A673 (cell line): Measurements from ENCODE around the gene MBNL2. TPM values are rescaled to one million over a fixed set of nuclear protein-coding genes. Genes with fewer than 3 reads are reported as not detected.
A peak's percentile ranks its signal among the peaks of the same experiment; 100 is the strongest.

Source experiments
- BruUV-seq: library from RNA; stranded (reverse); fragments of 400-500 nt; replicated peaks from 2 replicates; lab custom pipeline; 2021; lab: Mats Ljungman, UMichigan
- CTCF ChIA-PET: fragments of 300-600 bp; sonication (Branson Sonifier 250); formaldehyde crosslinking; loops from one replicate; lab custom pipeline; 2022; ENCODE audit warnings: antibody characterized with exemption; lab: Charles Lee
- POLR2A ChIA-PET: fragments of 300-600 bp; sonication (Branson Sonifier 250); formaldehyde crosslinking; loops from one replicate; lab custom pipeline; 2022; ENCODE audit warnings: antibody characterized with exemption; ENCODE audit not compliant: low non-redundant PET; lab: Charles Lee
- DNase-seq: peaks from one replicate; pipeline ENCODE4 v3.0.0-alpha.2; 2015; ENCODE audit warnings: low spot score
- H3K27ac ChIP-seq: fragments of 200-600 bp; sonication (generic); 2 replicates; pipeline ENCODE4 v1.5.1; 2016; ENCODE audit warnings: mixed run types, low read depth, mild to moderate bottlenecking, mixed read lengths, antibody characterized with exemption, low read length; ENCODE audit not compliant: poor library complexity, severe bottlenecking
- H3K27me3 ChIP-seq: fragments of 200-600 bp; sonication (generic); replicated peaks from 2 replicates; pipeline ENCODE4 v1.6.1; 2017; ENCODE audit warnings: mixed run types, low read depth, mild to moderate bottlenecking, mixed read lengths, antibody characterized with exemption, low read length; ENCODE audit not compliant: insufficient read depth, poor library complexity
- H3K36me3 ChIP-seq: fragments of 200-600 bp; sonication (generic); 2 replicates; pipeline ENCODE4 v1.6.1; 2016; ENCODE audit warnings: mixed run types, mild to moderate bottlenecking, mixed read lengths, antibody characterized with exemption, low read length; ENCODE audit not compliant: insufficient read depth, poor library complexity, severe bottlenecking
- H3K4me1 ChIP-seq: fragments of 200-600 bp; sonication (generic); 2 replicates; pipeline ENCODE4 v1.6.1; 2017; ENCODE audit warnings: mixed run types, mild to moderate bottlenecking, mixed read lengths, antibody characterized with exemption, low read length; ENCODE audit not compliant: insufficient read depth, poor library complexity, severe bottlenecking
- H3K4me3 ChIP-seq: fragments of 200-600 bp; sonication (generic); 2 replicates; pipeline ENCODE4 v1.5.1; 2016; ENCODE audit warnings: low read depth, mixed run types, mild to moderate bottlenecking, mixed read lengths, low read length; ENCODE audit not compliant: poor library complexity, severe bottlenecking
- H3K9me3 ChIP-seq: fragments of 200-600 bp; sonication (generic); 2 replicates; pipeline ENCODE4 v1.6.1; 2016; ENCODE audit warnings: mixed run types, low read depth, mild to moderate bottlenecking, mixed read lengths, antibody characterized with exemption, low read length; ENCODE audit not compliant: poor library complexity, severe bottlenecking
- CTCF ChIP-seq: fragments of 300-800, 200-600 bp; sonication (generic); conservative IDR thresholded peaks from 2 replicates; pipeline ENCODE4 v1.5.1; 2017; ENCODE audit warnings: low read depth, mild to moderate bottlenecking, antibody characterized with exemption, low read length, moderate library complexity, mixed read lengths
- EZH2 ChIP-seq: fragments of 200-600 bp; sonication (generic); IDR thresholded peaks from 2 replicates; pipeline ENCODE4 v1.6.1; 2017; ENCODE audit warnings: borderline replicate concordance, low read depth, mild to moderate bottlenecking, mixed read lengths, antibody characterized with exemption, low read length; ENCODE audit not compliant: poor library complexity, severe bottlenecking
- intact Hi-C: fragments of 100-400 bp; cut with micrococcal nuclease; formaldehyde crosslinking; loops from one replicate; pipeline ENCODE4 v1.10.0; 2022; ENCODE audit not compliant: unreplicated experiment
- total RNA-seq: library from RNA; stranded (reverse); gene quantifications from 2 replicates; pipeline ENCODE4 v1.2.3, GENCODE V29; 2021

MBNL2 gene
- total RNA-seq, 1 experiment from 2014 or later, result 12.0 TPM

DNA sequence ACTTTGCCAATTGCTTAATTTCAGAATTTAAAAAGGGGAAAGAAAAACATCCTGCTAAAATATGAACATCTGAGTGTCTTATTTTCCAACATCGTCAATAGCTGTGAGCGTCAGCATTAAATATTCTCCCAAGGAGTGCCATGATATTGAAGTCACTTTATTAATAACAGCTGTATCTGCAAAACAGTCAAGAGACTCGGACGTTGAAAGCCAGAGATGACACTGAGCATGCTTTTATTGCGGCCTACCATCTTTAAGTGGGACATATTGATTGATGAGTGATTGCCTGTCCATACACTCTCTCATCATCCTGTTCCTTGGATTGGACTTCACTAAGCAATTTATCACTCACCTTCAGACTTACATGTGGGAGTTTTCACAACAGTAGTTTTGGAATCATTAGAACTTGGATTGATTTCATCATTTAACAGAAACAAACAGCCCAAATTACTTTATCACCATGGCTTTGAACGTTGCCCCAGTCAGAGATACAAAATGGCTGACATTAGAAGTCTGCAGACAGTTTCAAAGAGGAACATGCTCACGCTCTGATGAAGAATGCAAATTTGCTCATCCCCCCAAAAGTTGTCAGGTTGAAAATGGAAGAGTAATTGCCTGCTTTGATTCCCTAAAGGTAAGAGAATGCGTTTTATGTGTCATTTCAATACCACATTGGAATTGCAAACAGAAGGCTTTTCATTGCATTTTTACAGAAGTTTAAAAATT lies 53.8 kb downstream of the MBNL2 start:
- Histone ChIP-seq H3K27me3 (no peaks in the 10 kb centered on the region), H3K4me3 (no peak overlapping the region), H3K9me3 (no peaks in the 10 kb centered on the region), H3K4me1 (peaks cover 31% of the 10 kb centered on the region), H3K36me3 (no peaks in the 10 kb centered on the region), H3K27ac (no peak overlapping the region)
- no peak for DNase-seq
- CTCF ChIA-PET, result no interaction called here
- intact Hi-C loops, result no loop called here
- BruUV-seq, result TSS peak; percentile 33
- no peak for TF ChIP-seq EZH2
- no peak for TF ChIP-seq CTCF
- POLR2A ChIA-PET, result no interaction called here

DNA sequence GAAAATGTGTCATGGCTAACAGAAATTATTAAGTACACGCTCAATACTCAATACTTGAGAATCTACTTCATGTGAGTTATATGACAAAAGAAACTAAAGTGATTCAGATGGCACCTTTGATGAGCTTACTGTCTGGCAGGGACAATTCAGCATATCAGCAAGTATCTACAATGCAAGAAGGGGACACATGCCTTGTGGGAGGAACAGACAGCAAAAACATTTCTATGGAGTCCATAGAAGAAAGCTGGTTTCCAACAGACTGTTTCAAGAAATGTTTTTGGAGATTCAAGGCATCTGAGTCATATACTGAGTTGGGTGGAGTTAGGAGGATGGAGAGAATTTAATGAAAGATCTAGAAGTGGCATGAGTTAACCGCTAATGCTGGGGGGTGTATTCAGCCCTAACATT lies 54.7 kb downstream of the MBNL2 start:
- Histone ChIP-seq H3K27ac (no peak overlapping the region), H3K27me3 (no peaks in the 10 kb centered on the region), H3K4me3 (no peak overlapping the region), H3K36me3 (no peaks in the 10 kb centered on the region), H3K4me1 (peaks cover 31% of the 10 kb centered on the region), H3K9me3 (no peaks in the 10 kb centered on the region)
- no peak for DNase-seq
- CTCF ChIA-PET, result no interaction called here
- intact Hi-C loops, result no loop called here
- no TSS peak for BruUV-seq
- no peak for TF ChIP-seq EZH2
- no peak for TF ChIP-seq CTCF
- POLR2A ChIA-PET, result no interaction called here

- Histone ChIP-seq H3K4me1 (peaks cover 25% of the 10 kb centered on the region), H3K36me3 (no peaks in the 10 kb centered on the region), H3K9me3 (no peaks in the 10 kb centered on the region), H3K27me3 (no peaks in the 10 kb centered on the region), H3K27ac (no peak overlapping the region), H3K4me3 (no peak overlapping the region)
- TF ChIP-seq CTCF, result no peak
- TF ChIP-seq EZH2, result no peak
- no TSS peak for BruUV-seq
- DNase-seq, result no peak
- ChIA-PET POLR2A (no interaction called here), CTCF (no interaction called here)
- intact Hi-C loops, result no loop called here
These were observed 56.6 kb downstream of the MBNL2 start for GRCh38 chr13:97278435-97279411.
